NCI-H82 treated with DMSO at 0.1 percent for 48 hours (cell line): Measurements from ENCODE around the gene ENPP5.
"Not testable (repeated sequence)": the region's sequence is repeated elsewhere in the genome, so short reads cannot be mapped to it uniquely, and the experiment has no call there.

Experiments used
- DNase-seq: peaks from one replicate; lab custom pipeline; 2025; ENCODE audit not compliant: unreplicated experiment; lab: John Stamatoyannopoulos, UW

ENPP5 gene

DNA sequence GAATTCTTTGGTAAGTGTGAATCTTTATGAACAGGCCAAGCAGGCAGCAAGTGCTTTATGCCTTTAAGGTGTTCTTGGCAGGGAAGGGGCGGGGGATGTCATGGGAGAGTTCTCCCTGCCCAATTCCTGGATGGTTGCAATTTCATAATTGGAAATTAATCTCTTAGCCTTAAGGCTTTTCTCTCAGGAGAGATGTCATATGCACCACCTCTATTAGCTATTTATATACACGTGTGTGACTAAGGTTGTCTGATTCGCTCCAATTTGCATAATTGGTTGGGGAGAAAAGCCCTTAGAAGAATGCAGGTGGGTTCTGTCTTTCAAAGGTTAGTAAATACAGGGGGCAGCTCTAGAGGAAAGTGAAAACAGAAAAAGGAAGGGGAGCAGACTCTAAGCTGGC, 5.2 kb upstream of the ENPP5 start:
- no peak for DNase-seq

DNA sequence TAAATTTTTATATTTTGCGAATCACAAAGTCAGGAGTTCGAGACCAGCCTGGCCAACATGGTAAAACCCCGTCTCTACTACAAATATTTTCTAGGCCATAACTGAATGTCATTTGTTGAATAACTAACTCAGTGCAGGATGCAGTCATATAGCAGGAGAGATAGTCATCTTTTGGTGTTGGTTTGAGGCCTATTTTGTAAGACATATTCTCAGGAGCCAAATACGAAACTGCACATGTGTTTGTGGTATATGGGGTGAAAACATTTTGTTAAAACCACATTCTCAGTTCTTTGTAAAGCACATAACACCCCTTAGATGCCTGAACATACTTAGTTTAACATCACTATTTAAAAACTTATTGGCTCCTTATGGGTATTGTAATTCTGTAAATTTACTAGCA, 4.7 kb upstream of the ENPP5 start:
- DNase-seq = no peak

DNA sequence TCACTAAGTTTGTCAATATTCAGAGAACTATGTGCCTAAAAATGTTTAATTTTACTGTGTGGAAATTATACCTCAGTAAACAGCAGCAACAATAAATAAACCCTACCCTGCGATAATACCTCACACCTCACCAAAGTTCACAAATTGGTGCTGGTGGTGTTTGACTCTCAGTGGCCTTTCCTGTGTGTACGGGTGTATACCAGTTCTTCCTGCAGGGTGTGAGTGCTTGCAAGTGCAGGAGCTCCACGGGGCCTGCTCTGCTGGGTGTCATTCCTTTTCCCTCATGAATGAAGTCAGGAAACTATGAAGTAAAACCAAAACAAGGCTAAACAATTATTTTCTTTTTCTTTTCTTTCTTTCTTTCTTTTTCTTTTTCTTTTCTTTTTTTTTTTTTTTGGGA, 4.1 kb upstream of the ENPP5 start:
- no peak for DNase-seq

DNA sequence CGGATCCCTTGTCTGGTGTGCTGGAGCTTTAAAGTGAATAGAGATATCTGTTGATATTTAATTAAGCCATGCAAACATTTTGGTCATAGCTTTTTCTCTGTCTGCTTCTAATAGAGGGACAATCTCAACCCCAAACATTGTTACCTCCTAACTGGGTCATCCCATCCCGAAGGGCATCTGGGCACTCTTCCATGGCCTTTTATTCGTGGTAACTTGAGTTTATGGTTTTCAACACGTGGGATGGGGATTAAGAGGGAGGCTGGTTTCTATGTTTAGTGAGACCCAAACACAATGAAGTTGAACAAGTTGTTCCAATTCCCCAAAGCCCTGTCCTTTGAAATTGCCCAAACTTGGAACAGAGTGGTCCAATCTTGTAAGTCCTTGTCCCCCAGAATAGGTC, 1.4 kb upstream of the ENPP5 start:
- DNase-seq = no peak

DNA sequence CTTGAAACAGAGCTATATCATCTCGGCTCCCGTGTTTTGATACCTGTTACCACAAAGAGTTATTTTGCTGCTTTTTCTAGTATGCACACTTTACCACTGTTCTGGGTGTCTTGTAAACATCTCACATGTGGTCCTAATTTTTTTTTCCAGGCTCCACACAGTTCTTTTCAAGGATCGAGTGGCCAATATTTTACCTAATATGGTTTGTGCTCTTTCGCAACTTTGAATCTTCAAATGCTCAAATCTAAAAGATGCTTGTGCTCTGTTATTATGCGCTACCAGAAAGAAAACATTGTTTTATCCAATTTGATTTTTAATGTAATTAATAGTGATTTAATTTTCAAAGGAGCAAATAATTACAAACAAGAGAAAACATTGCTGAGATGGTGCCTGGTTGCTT, 10.7 kb downstream of the ENPP5 start:
- no peak for DNase-seq

DNA sequence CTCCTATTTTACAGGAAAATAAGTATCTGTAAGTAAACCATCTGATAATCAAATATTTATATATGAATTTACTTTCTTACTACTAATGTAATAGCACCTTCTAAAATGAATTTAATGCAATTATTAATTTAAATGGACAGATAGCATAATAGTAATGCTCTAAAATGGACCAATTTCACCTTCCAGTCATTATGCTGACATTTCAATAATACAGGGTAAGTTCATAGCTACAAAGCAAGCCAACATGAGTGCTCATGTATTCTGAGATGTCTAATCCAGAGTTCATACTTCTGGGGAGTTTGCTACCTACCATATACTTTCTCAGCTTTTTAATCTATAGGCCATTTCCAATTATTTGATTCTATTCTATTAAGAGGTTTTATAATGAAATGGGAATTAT, 11.6 kb downstream of the ENPP5 start:
- no peak for DNase-seq

DNA sequence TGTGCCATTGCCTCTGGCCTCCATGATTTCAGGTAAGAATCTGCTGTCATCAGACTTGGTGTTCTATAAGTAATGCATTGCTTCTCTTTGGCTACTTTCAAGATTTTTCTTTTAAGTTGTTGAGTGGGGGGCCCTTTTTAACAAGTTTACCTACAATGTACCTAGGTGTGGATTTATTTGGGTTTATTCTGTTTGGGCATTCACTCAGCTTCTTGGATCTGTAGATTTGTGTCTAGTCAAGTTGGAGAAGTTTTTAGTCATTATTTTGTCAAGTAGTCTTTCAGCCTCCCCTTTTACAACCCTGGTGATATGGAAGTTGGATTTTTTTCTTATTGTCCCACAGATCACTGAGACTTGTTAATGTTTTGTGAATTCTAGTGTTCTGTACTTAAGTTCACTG, 14.1 kb downstream of the ENPP5 start:
- DNase-seq = no peak

DNA sequence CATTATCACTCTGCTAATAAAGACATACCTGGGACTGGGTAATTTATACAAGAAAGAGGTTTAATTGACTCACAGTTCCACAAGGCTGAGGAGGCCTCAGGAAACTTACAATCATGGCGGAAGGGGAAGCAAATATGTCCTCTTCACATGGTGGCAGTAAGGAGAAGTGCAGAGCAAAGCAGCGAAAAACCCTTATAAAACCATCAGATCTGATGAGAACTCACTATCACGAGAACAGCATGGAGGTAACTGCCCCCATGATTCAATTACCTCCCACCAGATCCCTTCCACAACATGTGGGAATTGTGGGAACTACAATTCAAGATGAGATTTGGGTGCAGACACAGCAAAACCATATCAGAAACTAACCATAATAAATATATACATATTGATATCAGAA, 21.7 kb downstream of the ENPP5 start:
- DNase-seq = not testable (repeated sequence)

DNA sequence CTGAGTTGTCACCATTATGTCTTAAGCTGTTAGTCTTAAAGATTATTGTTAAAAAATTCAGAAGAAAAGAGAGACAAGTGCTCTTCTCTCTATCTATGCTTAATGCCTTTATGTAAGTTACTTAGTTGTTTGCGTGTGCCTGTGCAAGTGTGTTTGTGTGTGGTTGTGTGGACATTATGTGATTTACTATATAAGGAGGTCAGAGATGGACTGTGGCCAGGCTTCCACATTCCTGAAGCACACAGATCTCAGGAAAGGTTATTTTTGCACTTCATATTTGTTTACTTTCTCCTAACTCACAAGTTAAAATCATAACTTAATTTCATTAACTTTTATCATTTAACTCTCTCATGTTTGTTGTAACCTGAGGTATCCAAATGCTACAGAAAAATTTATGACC, 26.5 kb downstream of the ENPP5 start:
- DNase-seq = no peak

DNA sequence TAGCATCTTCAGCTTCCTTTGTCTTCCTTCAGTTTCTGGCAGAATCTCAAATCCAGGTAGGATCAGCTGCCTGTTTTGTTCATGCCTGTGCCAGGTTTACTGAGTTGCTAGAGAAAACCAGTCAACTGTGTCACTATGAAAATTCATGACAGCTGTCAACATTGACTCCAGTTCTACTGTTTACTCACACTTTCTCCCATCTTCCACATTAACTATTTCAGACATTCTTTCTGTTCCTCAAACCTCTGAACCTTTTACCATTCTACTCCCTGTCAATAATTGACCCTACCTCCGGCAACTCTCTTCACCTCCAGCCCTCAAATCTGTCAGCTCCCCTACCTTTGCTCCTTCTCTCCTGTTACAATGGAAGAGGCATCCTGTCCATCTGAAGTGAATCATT, 32.5 kb downstream of the ENPP5 start:
- DNase-seq = no peak

DNA sequence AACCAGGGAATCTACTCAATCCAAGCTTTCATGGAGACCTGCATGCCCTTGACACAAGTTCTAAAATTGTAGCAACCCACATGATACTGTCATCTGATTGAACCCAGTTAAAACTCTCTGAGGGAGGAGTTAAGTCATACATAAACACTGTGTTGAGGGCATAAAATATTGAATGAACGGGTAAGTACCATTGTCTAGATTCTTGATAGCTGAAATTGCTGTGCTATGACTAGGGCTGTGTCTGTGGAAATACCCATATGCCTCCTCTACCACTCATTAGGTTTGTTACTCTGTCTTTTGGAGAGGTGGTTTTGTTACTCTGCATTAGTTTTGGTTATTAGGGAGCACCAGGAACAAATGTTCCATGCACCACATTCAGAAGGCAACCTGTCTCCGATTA, 33.4 kb downstream of the ENPP5 start:
- DNase-seq = no peak

DNA sequence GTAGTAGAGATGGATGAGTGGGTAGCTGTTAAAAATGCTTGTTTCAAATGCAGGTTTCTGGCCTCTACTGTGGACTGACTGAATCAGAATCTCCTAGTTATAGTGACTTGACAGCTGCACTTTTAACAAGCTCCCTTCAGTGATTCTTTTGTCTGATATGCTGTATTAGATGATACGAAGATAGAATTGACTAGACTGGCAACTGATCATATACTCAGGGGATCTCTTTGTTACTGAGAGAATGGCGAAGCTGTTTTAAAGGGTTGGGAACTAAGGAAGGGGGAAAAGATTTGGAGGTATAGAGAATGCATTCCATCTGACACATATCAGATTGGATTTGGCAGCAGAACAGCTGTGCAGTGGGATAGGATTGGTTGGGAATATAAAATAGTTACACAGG, 33.9 kb downstream of the ENPP5 start:
- DNase-seq = no peak

DNA sequence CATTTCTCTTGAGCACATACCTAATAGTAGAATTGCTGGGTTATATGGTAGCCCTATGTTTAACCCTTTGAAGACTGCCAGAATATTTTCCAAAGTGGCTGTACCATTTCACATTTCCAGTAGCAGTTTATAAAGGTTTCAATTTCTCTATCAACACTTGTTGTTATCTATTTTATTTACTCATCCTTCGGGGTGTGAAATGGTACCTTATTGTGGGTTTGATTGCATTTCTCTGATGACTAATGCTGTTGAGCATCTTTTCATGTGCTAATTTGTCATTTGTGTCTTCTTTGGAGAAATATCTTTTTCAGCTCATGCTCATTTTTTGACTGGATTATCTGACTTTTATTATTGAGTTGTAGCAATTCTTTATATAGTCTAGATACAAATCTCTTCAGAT, 35.6 kb downstream of the ENPP5 start:
- DNase-seq = no peak

DNA sequence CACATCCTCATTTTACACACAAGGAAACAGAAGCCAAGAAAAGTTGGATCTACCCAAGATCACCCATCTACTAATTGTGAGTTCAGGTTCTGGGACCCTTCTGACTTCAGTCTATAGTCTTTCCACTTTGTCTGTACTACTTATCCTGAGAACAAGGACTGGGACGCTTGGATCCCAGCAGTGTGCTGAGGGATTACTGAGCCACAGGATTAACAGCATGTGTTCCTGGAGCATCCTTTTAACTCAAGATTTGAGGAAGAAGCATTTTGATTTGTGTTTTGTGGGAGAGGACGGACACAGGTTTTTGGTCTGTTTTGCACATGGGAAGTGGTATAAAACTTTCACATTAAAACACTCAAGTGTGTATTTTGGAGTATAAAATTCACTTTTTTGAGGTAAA, 36.6 kb downstream of the ENPP5 start:
- no peak for DNase-seq

DNA sequence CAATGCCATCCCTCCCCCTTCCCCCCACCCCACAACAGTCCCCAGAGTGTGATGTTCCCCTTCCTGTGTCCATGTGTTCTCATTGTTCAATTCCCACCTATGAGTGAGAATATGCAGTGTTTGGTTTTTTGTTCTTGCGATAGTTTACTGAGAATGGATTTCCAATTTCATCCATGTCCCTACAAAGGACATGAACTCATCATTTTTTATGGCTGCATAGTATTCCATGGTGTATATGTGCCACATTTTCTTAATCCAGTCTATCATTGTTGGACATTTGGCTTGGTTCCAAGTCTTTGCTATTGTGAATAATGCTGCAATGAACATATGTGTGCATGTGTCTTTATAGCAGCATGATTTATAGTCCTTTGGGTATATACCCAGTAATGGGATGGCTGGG, 39.5 kb downstream of the ENPP5 start:
- not testable (repeated sequence) for DNase-seq

DNA sequence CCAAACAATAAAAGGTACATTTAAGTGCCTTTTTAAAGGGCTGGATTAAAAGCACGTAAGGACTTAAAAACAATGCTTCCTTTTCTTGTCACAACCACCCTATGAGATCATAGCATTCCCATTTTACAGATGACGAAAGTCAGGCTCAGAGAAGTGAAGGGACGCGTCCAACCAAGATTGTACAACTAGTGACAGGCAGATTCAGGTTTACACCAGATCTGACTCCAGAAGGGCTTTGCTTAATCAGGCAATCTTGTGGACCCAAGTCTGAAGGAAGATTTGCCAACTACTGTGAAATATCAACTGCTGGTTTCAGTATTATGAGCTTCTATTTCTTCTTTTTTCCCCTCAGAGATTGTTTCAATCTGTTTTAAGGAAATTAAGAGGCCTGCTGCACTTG, 40.1 kb downstream of the ENPP5 start:
- DNase-seq = no peak

DNA sequence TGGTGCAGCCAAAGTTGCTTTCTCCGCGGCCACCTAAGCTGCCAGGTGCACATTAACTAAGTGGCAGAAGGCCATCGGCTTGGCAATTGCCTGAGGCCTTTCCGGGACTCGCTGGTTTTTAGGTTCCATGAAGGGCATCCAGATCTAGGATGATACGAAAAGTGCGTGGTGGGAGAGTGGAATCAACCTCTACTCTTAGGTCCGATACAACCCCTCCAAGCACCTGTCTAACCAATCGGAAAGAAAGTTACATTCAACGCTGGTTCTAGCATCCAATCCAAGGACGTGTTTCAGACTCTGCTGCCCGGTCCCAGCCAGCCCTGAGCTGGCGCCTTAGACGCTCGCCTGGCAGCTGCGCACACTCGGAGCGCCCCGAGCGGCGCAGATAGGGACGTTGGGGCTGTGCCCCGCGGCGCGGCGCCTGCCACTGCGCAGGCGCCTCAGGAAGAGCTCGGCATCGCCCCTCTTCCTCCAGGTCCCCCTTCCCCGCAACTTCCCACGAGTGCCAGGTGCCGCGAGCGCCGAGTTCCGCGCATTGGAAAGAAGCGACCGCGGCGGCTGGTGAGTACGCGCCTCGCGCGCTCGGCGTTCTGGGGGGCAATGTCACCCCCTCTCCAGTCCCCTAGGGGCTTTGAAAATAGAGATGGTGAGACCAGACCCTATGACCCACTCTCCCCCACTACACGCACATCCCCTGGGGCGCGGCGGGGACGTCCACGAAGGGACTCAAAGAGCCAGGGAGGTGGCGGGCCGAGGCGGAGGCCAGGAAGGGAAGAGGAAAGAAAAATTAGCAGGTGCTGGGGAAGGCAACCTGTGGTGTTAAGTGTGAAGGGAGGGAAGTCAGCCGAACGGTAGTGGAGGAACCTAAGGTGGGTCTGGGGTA, 40.9 kb downstream of the ENPP5 start, which contains the start of gene ENPP4:
Gene ENPP4, plus strand, starts transcription at position 361 of the 883 bp plus-strand sequence. CDS start 9,595 bp downstream, outside the sequence.
- DNase-seq = peak; percentile 87

DNA sequence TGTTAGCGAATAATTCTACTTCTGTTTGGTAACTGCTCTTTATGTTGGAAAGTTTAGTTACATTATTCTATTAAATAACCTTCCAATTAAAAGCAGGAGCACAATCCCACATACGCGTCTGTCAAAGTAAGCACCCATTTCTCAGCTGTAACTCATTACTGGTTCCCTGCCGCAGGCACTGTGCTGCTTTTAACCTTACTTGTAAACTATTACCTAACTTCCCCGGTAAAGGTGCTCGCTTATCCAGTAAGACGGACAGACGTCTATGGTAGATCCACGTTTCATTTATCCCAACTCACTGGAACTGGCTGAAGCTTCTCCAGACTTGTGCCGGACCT, 41.5 kb downstream of the ENPP5 start:
- DNase-seq = no peak

DNA sequence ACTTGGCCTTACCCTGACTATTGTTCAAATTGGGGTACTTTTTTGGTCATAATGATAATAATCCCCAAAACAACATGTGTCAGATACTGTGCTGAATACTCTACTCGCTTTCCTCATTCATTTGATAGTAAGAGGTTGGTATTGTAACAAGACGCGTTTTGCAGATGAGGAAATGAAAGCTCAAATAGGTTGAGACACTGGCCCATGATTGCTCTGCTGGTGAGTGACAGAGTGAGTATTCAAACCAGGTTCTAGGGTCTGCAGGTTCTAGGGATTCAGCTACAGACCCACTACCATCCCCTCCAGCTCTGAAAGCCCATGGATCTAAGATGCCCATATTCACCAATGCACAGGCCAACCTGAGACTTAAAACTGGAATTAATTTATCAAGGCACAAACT, 42.3 kb downstream of the ENPP5 start:
- DNase-seq = no peak

DNA sequence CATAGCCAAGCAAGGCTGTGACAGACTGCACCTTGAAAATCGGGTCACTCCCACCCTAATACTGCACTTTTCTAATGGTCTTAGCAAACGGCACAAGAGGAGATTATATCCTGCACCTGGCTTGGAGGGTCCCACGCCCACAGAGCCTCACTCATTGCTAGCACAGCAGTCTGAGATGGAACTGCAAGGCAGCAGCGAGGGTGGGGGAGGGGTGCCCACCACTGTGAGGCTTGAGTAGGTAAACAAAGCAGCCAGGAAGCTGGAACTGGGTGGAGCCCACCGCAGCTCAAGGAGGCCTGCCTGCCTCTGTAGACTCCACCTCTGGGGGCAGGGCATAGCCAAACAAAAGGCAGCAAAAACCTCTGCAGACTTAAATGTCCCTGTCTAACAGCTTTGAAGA, 51.1 kb downstream of the ENPP5 start:
- not testable (repeated sequence) for DNase-seq

DNA sequence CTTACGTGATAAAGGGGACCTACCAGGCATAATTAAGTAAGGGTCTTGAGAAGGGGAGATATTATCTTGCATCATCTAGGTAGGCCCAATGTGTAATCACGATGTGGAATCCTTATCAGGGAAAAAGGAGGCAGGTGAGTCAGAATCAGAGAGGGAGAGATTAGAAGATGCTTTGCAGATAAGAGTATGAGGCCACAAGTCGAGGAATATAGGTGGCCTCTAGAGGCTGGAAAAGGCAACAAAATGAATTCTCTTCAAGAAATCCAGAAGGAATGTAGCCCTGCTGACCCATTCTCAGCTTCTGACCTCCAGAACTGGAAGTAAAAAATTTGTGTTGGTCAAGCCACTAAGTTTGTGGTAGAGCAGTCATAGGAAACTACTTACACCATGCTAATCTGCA, 51.9 kb downstream of the ENPP5 start:
- DNase-seq = no peak

DNA sequence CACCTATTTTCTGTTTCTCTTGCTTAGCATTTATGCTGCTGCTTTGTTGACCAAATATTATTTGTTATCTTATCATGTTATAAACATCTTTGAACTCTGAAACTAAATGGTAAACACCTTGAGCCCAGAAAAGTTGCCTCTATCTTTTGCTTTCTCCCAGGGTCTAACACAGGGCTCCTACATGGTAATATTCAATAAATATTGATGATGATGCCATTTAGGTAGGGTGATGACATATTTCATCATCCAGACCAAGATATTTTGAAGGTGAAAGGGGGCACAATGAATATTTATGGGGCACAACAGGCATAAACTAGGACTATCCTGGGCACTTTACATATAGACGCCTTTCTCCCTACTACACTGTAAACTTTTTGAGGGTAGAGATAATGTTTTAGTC, 52.6 kb downstream of the ENPP5 start:
- DNase-seq = no peak

DNA sequence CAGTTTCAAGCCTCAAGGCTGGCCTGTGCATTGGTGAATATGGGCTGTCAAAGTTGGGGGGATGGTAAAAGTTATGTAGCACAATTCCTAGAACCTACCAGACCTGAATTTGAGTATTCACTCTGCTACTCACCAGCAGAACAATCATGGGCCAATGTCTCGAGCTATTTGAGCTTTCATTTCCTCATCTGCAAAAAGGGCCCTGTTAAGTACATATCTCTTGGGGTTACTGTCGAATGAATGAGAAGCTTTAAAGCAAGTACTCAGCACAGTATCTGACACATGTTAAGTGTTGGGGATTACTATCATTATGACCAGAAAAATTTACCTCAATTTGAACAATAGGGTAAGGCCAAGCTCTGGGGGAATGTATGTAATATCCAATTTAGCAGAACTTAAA, 54.5 kb downstream of the ENPP5 start:
- DNase-seq = no peak
